Naive thymus-derived CD4-positive, alpha-beta T cell (primary cell): ENCODE results near the gene FSD2. TPM values are rescaled to one million over a fixed set of nuclear protein-coding genes. Genes with fewer than 3 reads are reported as not detected.

Experiments
- ATAC-seq: fragments of 150-1000 bp; cut with Tn5 transposase; 2 replicates; pipeline ENCODE4 v1.10.0; 2021; ENCODE audit warnings: mild to moderate bottlenecking, moderate library complexity
- CTCF ChIA-PET: fragments of 350-600 bp; sonication (Branson Sonifier 250); formaldehyde crosslinking; loops from one replicate; lab custom pipeline; 2021; ENCODE audit warnings: antibody characterized with exemption; lab: Charles Lee
- POLR2A ChIA-PET: fragments of 350-600 bp; sonication (Branson Sonifier 250); formaldehyde crosslinking; loops from one replicate; lab custom pipeline; 2021; ENCODE audit warnings: antibody characterized with exemption, inconsistent platforms; lab: Charles Lee
- DNase-seq, 9 donors: peaks; one replicate each; pipeline versions ENCODE4 v3.0.0 to v3.0.0-alpha.2; 2020 to 2022; ENCODE audit warnings: mixed read lengths in 1 of 9
- H3K27ac ChIP-seq: one replicate; pipeline ENCODE4 v1.7.0; 2013; ENCODE audit warnings: mild to moderate bottlenecking, low read depth, low read length, moderate library complexity
- H3K27me3 ChIP-seq, 2 donors: one replicate each; pipeline ENCODE4 v1.7.0; 2013; ENCODE audit warnings: low read length in 2 of 2, mild to moderate bottlenecking in 2 of 2, moderate library complexity in 2 of 2; ENCODE audit not compliant: control insufficient read depth in 2 of 2, insufficient read depth in 2 of 2
- H3K36me3 ChIP-seq, 3 experiments: 1 replicate in 2 of 3; 2 replicates in 1 of 3; pipeline ENCODE4 v1.7.0; 2013; ENCODE audit warnings: low read length in 3 of 3, mild to moderate bottlenecking in 3 of 3, moderate library complexity in 1 of 3; ENCODE audit not compliant: insufficient read depth in 3 of 3, control insufficient read depth in 2 of 3
- H3K4me1 ChIP-seq, 2 donors: one replicate each; pipeline ENCODE4 v1.7.0; 2013; ENCODE audit warnings: low read length in 2 of 2, mild to moderate bottlenecking in 2 of 2, moderate library complexity in 1 of 2; ENCODE audit not compliant: control insufficient read depth in 2 of 2, insufficient read depth in 2 of 2
- H3K4me3 ChIP-seq: 2 replicates; pipeline ENCODE4 v1.7.0; 2013; ENCODE audit warnings: mild to moderate bottlenecking, low read length
- H3K9me3 ChIP-seq, 3 experiments: 1 replicate in 2 of 3; 2 replicates in 1 of 3; pipeline ENCODE4 v1.7.0; 2013; ENCODE audit warnings: low read length in 3 of 3; ENCODE audit not compliant: control insufficient read depth in 2 of 3
- H3K27ac Mint-ChIP-seq, 9 donors: one replicate each; pipeline ENCODE4 v1.8.0; 2020 to 2022; ENCODE audit warnings: mixed read lengths in 9 of 9, mild to moderate bottlenecking in 8 of 9, moderate library complexity in 5 of 9, inconsistent platforms in 2 of 9
- H3K27me3 Mint-ChIP-seq, 5 donors: one replicate each; pipeline ENCODE4 v1.8.0; 2021 to 2022; ENCODE audit warnings: mixed read lengths in 5 of 5, mild to moderate bottlenecking in 1 of 5
- H3K36me3 Mint-ChIP-seq, 5 donors: one replicate each; pipeline ENCODE4 v1.8.0; 2020 to 2022; ENCODE audit warnings: mixed read lengths in 5 of 5, mild to moderate bottlenecking in 3 of 5, inconsistent platforms in 1 of 5
- H3K4me1 Mint-ChIP-seq, 7 donors: one replicate each; pipeline ENCODE4 v1.8.0; 2020 to 2022; ENCODE audit warnings: mixed read lengths in 7 of 7, mild to moderate bottlenecking in 3 of 7, inconsistent platforms in 1 of 7
- H3K4me3 Mint-ChIP-seq, 10 donors: one replicate each; pipeline ENCODE4 v1.8.0; 2020 to 2022; ENCODE audit warnings: mild to moderate bottlenecking in 10 of 10, mixed read lengths in 10 of 10, moderate library complexity in 6 of 10, inconsistent platforms in 2 of 10
- H3K9me3 Mint-ChIP-seq, 11 donors: one replicate each; pipeline ENCODE4 v1.8.0; 2020 to 2022; ENCODE audit warnings: mixed read lengths in 11 of 11, mild to moderate bottlenecking in 4 of 11, inconsistent platforms in 1 of 11, moderate library complexity in 1 of 11
- intact Hi-C, 2 donors: fragments of 100-400 bp; cut with micrococcal nuclease; formaldehyde crosslinking; loops; one replicate each; pipeline ENCODE4 v1.15.1; 2023
- polyA plus RNA-seq, 2 donors: library from polyadenylated mRNA; unstranded; fragments of 300-500 nt; fragmentation: Illumina TruSeq; gene quantifications; one replicate each; pipeline ENCODE4 v1.2.3, GENCODE V29; 2021
- total RNA-seq, 6 experiments: library from RNA in 5 of 6; stranded (reverse) in 5 of 6; gene quantifications; 1 replicate in 5 of 6; 2 replicates in 1 of 6; pipeline ENCODE4 v1.2.3 and lab custom pipeline; 2021 to 2026

The FSD2 gene
- total and polyA plus RNA-seq, 7 experiments from 2014 or later: not detected

DNA sequence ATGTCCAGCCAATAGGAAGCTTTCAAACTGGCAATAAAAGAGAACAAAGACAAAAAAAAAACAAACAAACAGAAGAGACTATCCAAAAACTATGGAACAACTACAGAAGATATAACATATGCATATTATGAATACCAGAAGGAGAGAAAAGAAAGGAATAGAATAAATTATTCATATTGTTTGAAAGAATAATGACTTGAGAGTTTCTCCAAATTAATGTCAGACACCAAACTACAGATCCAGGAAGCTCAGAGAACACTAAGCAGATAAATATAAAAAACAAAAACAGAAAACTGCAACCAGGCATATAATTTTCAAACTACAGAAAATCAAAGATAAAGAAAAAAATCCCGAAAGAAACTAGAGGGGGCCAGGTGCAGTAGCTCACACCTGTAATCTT, 62.1 kb downstream of the FSD2 start:
- Mint-ChIP-seq H3K27me3 (no peaks in the 10 kb centered on the region), H3K36me3 (peaks cover 0 to 8% (median 0%) of the 10 kb centered on the region in 5 donors), H3K4me1 (peaks cover 0 to 16% (median 4%) of the 10 kb centered on the region in 7 donors), H3K9me3 (no peaks in the 10 kb centered on the region), H3K27ac (peak overlapping the region in 1 of 9 donors; percentile 63), H3K4me3 (no peak overlapping the region)
- Histone ChIP-seq H3K27ac (no peak overlapping the region), H3K4me1 (no peaks in the 10 kb centered on the region), H3K9me3 (no peaks in the 10 kb centered on the region), H3K36me3 (peaks cover 0 to under 1% (median 0%) of the 10 kb centered on the region in 3 experiments), H3K4me3 (no peak overlapping the region), H3K27me3 (no peaks in the 10 kb centered on the region)
- DNase-seq (no peak), ATAC-seq (no peak)
- intact Hi-C loops: no loop called here
- CTCF ChIA-PET: no interaction called here
- POLR2A ChIA-PET: no interaction called here

GRCh38 chr15:82742134-82742533, 63.7 kb downstream of the FSD2 start:
- H3K27me3 ChIP-seq: no peaks in the 10 kb centered on the region
- peaks cover 0 to 8% (median 0%) of the 10 kb centered on the region in 7 donors for H3K4me1 Mint-ChIP-seq

GRCh38 chr15:82739086-82739485, 66.8 kb downstream of the FSD2 start:
- no peaks in the 10 kb centered on the region for H3K9me3 ChIP-seq
- intact Hi-C loops: no loop called here
- CTCF ChIA-PET: interaction anchor here (0.6 kb wide), 1 partner anchor 210 kb away, joined by 4 read pairs; no protein-coding TSS in a partner anchor
- H3K4me1 ChIP-seq: no peaks in the 10 kb centered on the region
- no peak overlapping the region for H3K4me3 ChIP-seq
- Mint-ChIP-seq H3K27ac (no peak overlapping the region), H3K4me3 (no peak overlapping the region), H3K4me1 (peaks cover 0 to 6% (median 0%) of the 10 kb centered on the region in 7 donors), H3K27me3 (no peaks in the 10 kb centered on the region), H3K36me3 (peaks cover 0 to 31% (median 12%) of the 10 kb centered on the region in 5 donors), H3K9me3 (no peaks in the 10 kb centered on the region)
- POLR2A ChIA-PET: no interaction called here
- peaks cover 0 to 21% (median 0%) of the 10 kb centered on the region in 3 experiments for H3K36me3 ChIP-seq
- ATAC-seq (no peak), DNase-seq (no peak)
- H3K27ac ChIP-seq: no peak overlapping the region
- H3K27me3 ChIP-seq: no peaks in the 10 kb centered on the region

More at GRCh38 chr15:82742134-82742533, 63.7 kb downstream of the FSD2 start:
- Histone ChIP-seq H3K36me3 (peaks cover 0 to 8% (median 0%) of the 10 kb centered on the region in 3 experiments), H3K4me1 (no peaks in the 10 kb centered on the region), H3K4me3 (no peak overlapping the region), H3K9me3 (no peaks in the 10 kb centered on the region), H3K27ac (no peak overlapping the region)
- no peak overlapping the region for H3K27ac Mint-ChIP-seq
- ATAC-seq (no peak), DNase-seq (no peak)
- CTCF ChIA-PET: no interaction called here
- POLR2A ChIA-PET: no interaction called here
- H3K27me3 Mint-ChIP-seq: no peaks in the 10 kb centered on the region
- H3K4me3 Mint-ChIP-seq: no peak overlapping the region
- intact Hi-C loops: no loop called here
- peaks cover 0 to 18% (median 0%) of the 10 kb centered on the region in 5 donors for H3K36me3 Mint-ChIP-seq
- H3K9me3 Mint-ChIP-seq: no peaks in the 10 kb centered on the region

DNA sequence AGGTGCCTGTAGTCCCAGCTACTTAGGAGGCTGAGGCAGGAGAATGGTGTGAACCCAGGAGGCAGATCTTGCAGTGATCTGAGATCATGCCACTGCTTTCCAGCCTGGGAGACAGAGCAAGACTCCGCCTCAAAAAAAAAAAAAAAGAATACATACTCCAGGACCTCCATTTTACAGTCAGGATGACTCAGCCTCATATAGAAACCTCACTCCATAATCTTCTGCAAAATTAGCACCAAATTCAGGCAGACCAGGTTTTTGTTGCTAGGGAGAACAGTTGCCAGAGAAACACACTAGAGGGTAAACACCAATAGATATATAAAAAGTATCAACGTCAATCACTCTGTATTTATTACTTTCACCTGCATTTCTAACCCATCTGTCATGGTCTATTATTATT, 67.9 kb downstream of the FSD2 start:
- peaks cover 0 to 31% (median 12%) of the 10 kb centered on the region in 5 donors for H3K36me3 Mint-ChIP-seq
- Histone ChIP-seq H3K4me3 (no peak overlapping the region), H3K27me3 (no peaks in the 10 kb centered on the region), H3K27ac (no peak overlapping the region), H3K4me1 (no peaks in the 10 kb centered on the region), H3K36me3 (peaks cover 0 to 21% (median 0%) of the 10 kb centered on the region in 3 experiments), H3K9me3 (no peaks in the 10 kb centered on the region)
- peaks cover 0 to 6% (median 0%) of the 10 kb centered on the region in 7 donors for H3K4me1 Mint-ChIP-seq
- no peaks in the 10 kb centered on the region for H3K9me3 Mint-ChIP-seq
- no peak overlapping the region for H3K27ac Mint-ChIP-seq
- no peak for DNase-seq
- intact Hi-C loops: no loop called here
- no peaks in the 10 kb centered on the region for H3K27me3 Mint-ChIP-seq
- ChIA-PET CTCF (interaction anchor here (0.7 kb wide), 1 partner anchor 207 kb away, joined by 3 read pairs; no protein-coding TSS in a partner anchor), POLR2A (no interaction called here)
- no peak overlapping the region for H3K4me3 Mint-ChIP-seq
- no peak for ATAC-seq

DNA sequence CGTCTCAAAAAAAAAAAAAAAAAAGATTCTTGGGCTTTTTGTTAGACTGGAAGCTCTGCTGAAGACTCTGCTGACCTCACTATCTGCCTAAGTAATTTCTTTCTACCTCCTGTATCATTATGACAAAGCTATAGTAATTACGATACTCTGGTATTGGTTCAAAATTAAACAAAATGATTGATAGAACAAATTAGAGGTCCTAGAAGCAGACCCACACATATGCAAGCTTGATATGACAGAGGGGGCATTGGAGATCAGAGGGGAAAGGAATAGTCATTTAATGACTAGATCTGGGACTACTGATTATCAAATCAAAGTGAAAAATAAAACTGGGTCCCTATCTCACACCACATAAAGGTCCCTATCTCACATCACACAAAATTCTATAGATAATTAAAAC, 74.3 kb downstream of the FSD2 start:
- ATAC-seq (no peak), DNase-seq (no peak)
- Histone ChIP-seq H3K27ac (no peak overlapping the region), H3K27me3 (no peaks in the 10 kb centered on the region), H3K36me3 (peaks cover 0 to 17% (median 0%) of the 10 kb centered on the region in 3 experiments), H3K4me1 (no peaks in the 10 kb centered on the region), H3K4me3 (no peak overlapping the region), H3K9me3 (no peaks in the 10 kb centered on the region)
- CTCF ChIA-PET: no interaction called here
- Mint-ChIP-seq H3K4me3 (no peak overlapping the region), H3K36me3 (peaks cover 0 to 46% (median 31%) of the 10 kb centered on the region in 5 donors), H3K27me3 (no peaks in the 10 kb centered on the region), H3K4me1 (no peaks in the 10 kb centered on the region), H3K9me3 (no peaks in the 10 kb centered on the region), H3K27ac (no peak overlapping the region)
- intact Hi-C loops: no loop called here
- POLR2A ChIA-PET: interaction anchor here (0.6 kb wide), 1 partner anchor 77 kb away, joined by 3 read pairs; no protein-coding TSS in a partner anchor

DNA sequence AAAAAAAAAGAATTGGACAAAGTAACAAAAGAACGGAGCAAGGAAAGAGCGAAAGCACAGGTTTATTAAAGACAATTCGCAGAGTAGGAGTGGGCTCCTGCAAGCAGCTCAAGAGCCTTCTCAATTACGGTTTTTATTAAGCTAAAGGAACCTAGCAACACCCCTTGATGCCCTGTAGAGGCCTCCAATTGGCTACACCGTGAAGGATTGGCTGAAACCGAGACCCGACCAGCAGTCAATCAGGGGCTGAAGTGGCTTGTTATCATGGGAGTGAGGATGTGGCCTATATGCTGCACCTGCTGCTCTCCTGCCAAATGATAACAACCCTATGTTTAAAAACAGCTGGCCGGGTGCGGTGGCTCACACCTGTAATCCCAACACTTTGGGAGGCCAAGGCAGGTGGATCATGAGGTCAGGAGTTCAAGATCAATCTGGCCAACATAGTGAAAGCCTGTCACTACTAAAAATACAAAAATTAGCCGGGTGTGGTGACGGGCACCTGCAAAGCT, 75.8 kb downstream of the FSD2 start:
- H3K27ac ChIP-seq: no peak overlapping the region
- intact Hi-C loops: no loop called here
- H3K4me3 ChIP-seq: no peak overlapping the region
- POLR2A ChIA-PET: no interaction called here
- no peaks in the 10 kb centered on the region for H3K27me3 ChIP-seq
- no peaks in the 10 kb centered on the region for H3K4me1 ChIP-seq
- Mint-ChIP-seq H3K4me3 (no peak overlapping the region), H3K4me1 (no peaks in the 10 kb centered on the region), H3K27me3 (peaks cover 0 to 4% (median 0%) of the 10 kb centered on the region in 5 donors), H3K27ac (no peak overlapping the region), H3K36me3 (peaks cover 0 to 40% (median 27%) of the 10 kb centered on the region in 5 donors), H3K9me3 (no peaks in the 10 kb centered on the region)
- no peaks in the 10 kb centered on the region for H3K9me3 ChIP-seq
- DNase-seq: no peak
- ATAC-seq: no peak
- CTCF ChIA-PET: no interaction called here
- H3K36me3 ChIP-seq: peaks cover 0 to 6% (median 0%) of the 10 kb centered on the region in 3 experiments

- Mint-ChIP-seq H3K36me3 (peaks cover 0 to 30% (median 16%) of the 10 kb centered on the region in 5 donors), H3K4me1 (no peaks in the 10 kb centered on the region), H3K27ac (peak overlapping the region in 1 of 9 donors; percentile 18), H3K4me3 (no peak overlapping the region), H3K27me3 (peaks cover 0 to 17% (median 6%) of the 10 kb centered on the region in 5 donors), H3K9me3 (peaks cover 0 to 5% (median 0%) of the 10 kb centered on the region in 11 donors)
- DNase-seq (no peak), ATAC-seq (no peak)
- H3K27ac ChIP-seq: no peak overlapping the region
- peaks cover 0 to 3% (median 0%) of the 10 kb centered on the region in 3 experiments for H3K36me3 ChIP-seq
- no peak overlapping the region for H3K4me3 ChIP-seq
- H3K9me3 ChIP-seq: no peaks in the 10 kb centered on the region
- H3K4me1 ChIP-seq: no peaks in the 10 kb centered on the region
- no peaks in the 10 kb centered on the region for H3K27me3 ChIP-seq
- intact Hi-C loops: no loop called here
- ChIA-PET POLR2A (no interaction called here), CTCF (no interaction called here)
Observed at GRCh38 chr15:82726816-82727215, 79.1 kb downstream of the FSD2 start.
